Measurements from ENCODE around the gene PPP6R2.

DNA sequence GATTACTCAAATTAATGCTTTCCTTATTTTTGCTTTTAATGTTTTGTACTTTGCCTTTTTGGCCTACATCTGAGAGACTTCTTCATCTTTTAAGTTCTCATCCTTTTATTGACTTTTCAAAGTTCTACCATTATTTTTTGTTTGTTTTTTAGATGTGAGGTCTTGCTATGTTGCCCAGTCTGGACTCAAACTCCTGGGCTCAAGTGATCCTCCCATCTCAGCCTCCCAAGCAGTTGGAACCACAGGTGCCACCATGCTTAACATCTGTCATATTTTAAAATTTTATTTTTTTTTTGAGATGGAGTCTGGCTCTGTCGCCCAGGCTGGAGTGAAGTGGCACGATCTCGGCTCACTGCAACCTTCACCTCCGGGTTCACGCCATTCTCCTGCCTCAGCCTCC is 57.8 kb downstream of the PPP6R2 start:
- TF ChIP-seq, protein P1, sequence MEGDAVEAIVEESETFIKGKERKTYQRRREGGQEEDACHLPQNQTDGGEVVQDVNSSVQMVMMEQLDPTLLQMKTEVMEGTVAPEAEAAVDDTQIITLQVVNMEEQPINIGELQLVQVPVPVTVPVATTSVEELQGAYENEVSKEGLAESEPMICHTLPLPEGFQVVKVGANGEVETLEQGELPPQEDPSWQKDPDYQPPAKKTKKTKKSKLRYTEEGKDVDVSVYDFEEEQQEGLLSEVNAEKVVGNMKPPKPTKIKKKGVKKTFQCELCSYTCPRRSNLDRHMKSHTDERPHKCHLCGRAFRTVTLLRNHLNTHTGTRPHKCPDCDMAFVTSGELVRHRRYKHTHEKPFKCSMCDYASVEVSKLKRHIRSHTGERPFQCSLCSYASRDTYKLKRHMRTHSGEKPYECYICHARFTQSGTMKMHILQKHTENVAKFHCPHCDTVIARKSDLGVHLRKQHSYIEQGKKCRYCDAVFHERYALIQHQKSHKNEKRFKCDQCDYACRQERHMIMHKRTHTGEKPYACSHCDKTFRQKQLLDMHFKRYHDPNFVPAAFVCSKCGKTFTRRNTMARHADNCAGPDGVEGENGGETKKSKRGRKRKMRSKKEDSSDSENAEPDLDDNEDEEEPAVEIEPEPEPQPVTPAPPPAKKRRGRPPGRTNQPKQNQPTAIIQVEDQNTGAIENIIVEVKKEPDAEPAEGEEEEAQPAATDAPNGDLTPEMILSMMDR (optimal IDR thresholded peaks at IDR 0.05 in 1 of 3, IDR thresholded peaks at IDR 0.05 in 1 of 3, conservative IDR thresholded peaks at IDR 0.05 in 1 of 3; ENCODE audit: extremely low read depth in 1 of 3, insufficient read depth in 2 of 3, low read length in 3 of 3) = no peak
- TF ChIP-seq EZH2 (IDR thresholded peaks at IDR 0.05; ENCODE audit: low read length) = no peak

All from keratinocyte (primary cell).